NT2/D1 (cell line): ENCODE measurements around the gene AMTN.
"Not testable (repeated sequence)": the region's sequence is repeated elsewhere in the genome, so short reads cannot be mapped to it uniquely, and the experiment has no call there.

ENCODE experiments used
- DNase-seq: peaks from one replicate; pipeline ENCODE4 v3.0.0-alpha.2; 2011; ENCODE audit warnings: low read depth, low spot score
- H3K27me3 ChIP-seq: 2 replicates; pipeline ENCODE4 v1.6.0; 2011; ENCODE audit warnings: mild to moderate bottlenecking; ENCODE audit not compliant: insufficient read length, insufficient read depth
- H3K36me3 ChIP-seq: 2 replicates; pipeline ENCODE4 v1.6.1; 2011; ENCODE audit warnings: mild to moderate bottlenecking, low read length, mixed read lengths; ENCODE audit not compliant: insufficient read depth, insufficient read length
- H3K4me1 ChIP-seq: 2 replicates; pipeline ENCODE4 v1.5.1; 2011; ENCODE audit not compliant: insufficient read depth, insufficient read length
- H3K4me3 ChIP-seq: 2 replicates; pipeline ENCODE4 v1.5.1; 2011; ENCODE audit warnings: low read depth; ENCODE audit not compliant: insufficient read length
- H3K9ac ChIP-seq: 2 replicates; pipeline ENCODE4 v1.6.0; 2011; ENCODE audit warnings: low read depth; ENCODE audit not compliant: insufficient read length
- H3K9me3 ChIP-seq: 2 replicates; pipeline ENCODE4 v1.5.1; 2011; ENCODE audit warnings: mild to moderate bottlenecking, low read length; ENCODE audit not compliant: insufficient read depth
- SUZ12 ChIP-seq: IDR thresholded peaks from 2 replicates; pipeline ENCODE4 v1.6.1; 2011; ENCODE audit not compliant: insufficient read length, insufficient read depth; ENCODE audit errors: extremely low read depth
- YY1 ChIP-seq: IDR thresholded peaks from 2 replicates; pipeline ENCODE4 v1.6.1; 2011; ENCODE audit not compliant: insufficient read length, insufficient read depth
- ZNF274 ChIP-seq: IDR thresholded peaks from 2 replicates; pipeline ENCODE4 v1.6.1; 2011; ENCODE audit warnings: mild to moderate bottlenecking, low read depth, low read length

AMTN gene

DNA sequence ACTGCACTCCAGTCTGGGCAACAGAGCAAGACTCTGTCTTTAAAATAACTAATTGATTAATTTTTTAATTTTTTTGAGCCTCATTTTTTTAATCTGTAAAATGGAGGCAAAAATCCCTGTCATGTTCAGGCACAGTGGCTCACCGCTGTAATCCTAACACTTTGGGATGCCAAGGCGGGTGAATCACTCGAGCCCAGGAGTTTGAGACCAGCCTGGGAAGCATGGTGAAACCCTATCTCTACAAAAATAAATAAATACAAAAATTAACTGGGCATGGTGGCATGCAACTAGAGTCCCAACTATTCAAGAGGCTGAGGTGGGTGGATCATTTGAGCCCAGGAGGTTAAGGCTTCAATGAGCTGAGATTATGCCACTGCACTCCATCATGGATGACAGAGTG lies 15.4 kb downstream of the AMTN start:
- Histone ChIP-seq H3K27me3 (no peaks in the 10 kb centered on the region), H3K9me3 (no peaks in the 10 kb centered on the region)
- DNase-seq: no peak

DNA sequence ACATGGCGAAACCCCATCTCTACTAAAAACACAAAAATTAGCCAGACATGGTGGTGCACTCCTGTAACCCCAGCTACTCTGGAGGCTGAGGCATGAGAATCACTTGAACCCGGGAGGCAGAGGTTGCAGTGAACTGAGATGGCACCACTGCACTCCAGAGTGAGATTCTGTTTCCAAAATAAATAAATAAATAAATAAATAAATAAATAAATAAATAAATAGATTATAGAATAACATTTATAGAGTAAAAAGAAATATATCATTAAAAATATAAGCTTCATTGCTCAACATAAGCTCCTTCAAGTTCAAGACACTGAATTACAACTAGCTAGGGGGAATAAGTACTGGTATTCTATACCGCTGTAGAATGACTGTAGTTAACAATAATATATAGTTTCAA lies 16.5 kb downstream of the AMTN start:
- H3K4me1 ChIP-seq, H3K27me3 ChIP-seq, H3K9me3 ChIP-seq, DNase-seq, H3K9ac ChIP-seq, H3K4me3 ChIP-seq, H3K36me3 ChIP-seq: not testable (repeated sequence)

More for the DNA sequence above, 15.4 kb downstream of the AMTN start:
- TF ChIP-seq SUZ12 (no peak), ZNF274 (no peak), YY1 (no peak)
- Histone ChIP-seq H3K36me3 (no peaks in the 10 kb centered on the region), H3K9ac (no peak overlapping the region), H3K4me1 (no peaks in the 10 kb centered on the region), H3K4me3 (no peak overlapping the region)

DNA sequence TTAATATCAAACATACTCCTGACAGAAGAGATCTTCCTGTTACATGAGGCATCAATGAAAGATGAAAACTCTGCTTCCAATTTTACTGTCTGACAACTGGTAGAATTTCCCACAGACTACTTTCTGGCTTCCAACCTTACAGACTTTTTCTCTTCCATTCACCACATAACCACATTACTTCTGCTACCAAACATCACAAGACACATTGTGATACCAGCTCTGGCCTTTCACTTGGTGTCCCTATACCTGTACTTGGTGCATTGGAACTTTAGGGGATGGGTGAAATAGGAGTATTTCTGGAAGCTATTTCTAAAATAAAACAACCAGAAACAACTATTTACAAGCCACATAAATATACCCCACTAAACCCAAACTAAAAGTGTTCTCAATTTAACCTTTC lies 20.5 kb downstream of the AMTN start:
- Histone ChIP-seq H3K4me3 (no peak overlapping the region), H3K4me1 (no peaks in the 10 kb centered on the region), H3K9me3 (no peaks in the 10 kb centered on the region), H3K27me3 (no peaks in the 10 kb centered on the region), H3K36me3 (no peaks in the 10 kb centered on the region), H3K9ac (no peak overlapping the region)
- TF ChIP-seq YY1: no peak
- TF ChIP-seq SUZ12: no peak
- no peak for TF ChIP-seq ZNF274
- DNase-seq: no peak

DNA sequence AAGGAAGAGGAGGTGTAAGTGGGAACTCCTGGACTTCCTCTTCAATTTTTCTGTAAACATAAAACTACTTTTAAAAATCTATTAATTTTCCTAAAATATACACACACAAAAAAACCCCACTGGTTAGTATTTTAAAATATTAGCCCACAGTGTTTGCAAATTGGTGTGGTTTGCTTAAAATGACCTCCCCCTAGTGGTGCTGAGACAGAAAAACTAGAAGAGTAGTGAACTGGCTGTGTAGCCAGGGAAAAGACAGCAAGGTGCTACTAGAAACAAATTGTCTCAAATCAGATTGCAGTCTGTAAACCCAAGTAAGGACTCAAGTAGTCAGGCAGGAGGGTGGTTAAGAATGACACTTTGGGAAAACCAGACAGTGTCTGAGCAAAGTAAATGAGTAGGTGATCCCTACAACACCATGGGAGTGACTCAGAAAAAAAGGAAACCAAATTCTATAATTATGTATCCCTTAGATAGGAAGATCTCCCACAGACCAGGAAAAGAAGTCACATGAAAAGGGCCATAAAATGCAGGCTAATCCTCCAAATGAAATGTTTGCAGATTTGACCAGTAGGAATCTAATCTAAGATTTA lies 26.0 kb downstream of the AMTN start:
- no peak for DNase-seq
- Histone ChIP-seq H3K27me3 (no peaks in the 10 kb centered on the region), H3K4me3 (no peak overlapping the region), H3K36me3 (no peaks in the 10 kb centered on the region), H3K4me1 (no peaks in the 10 kb centered on the region), H3K9ac (no peak overlapping the region), H3K9me3 (no peaks in the 10 kb centered on the region)
- TF ChIP-seq SUZ12 (no peak), ZNF274 (no peak), YY1 (no peak)

DNA sequence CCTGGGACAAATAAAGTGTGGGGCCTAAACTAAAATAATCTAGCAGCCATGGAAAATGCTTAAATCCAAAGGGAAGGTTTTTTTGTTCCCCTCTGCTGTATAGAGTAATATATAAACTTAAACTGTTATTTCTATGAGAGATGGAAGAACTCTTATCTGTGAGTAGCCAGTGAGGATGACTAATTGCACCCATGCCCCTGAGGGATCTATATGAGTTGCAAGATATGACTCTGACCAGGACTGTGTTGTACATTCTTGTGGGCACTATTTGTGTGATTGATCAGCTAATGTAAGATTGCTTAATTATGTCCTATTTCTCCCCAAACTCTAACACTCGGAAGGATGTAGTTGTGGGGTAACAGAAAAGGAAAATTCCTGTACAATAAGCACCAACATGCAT lies 38.5 kb downstream of the AMTN start:
- Histone ChIP-seq H3K4me3 (no peak overlapping the region), H3K27me3 (no peaks in the 10 kb centered on the region), H3K9ac (no peak overlapping the region), H3K36me3 (no peaks in the 10 kb centered on the region), H3K9me3 (no peaks in the 10 kb centered on the region), H3K4me1 (no peaks in the 10 kb centered on the region)
- no peak for TF ChIP-seq ZNF274
- TF ChIP-seq SUZ12: no peak
- no peak for TF ChIP-seq YY1
- DNase-seq: no peak

DNA sequence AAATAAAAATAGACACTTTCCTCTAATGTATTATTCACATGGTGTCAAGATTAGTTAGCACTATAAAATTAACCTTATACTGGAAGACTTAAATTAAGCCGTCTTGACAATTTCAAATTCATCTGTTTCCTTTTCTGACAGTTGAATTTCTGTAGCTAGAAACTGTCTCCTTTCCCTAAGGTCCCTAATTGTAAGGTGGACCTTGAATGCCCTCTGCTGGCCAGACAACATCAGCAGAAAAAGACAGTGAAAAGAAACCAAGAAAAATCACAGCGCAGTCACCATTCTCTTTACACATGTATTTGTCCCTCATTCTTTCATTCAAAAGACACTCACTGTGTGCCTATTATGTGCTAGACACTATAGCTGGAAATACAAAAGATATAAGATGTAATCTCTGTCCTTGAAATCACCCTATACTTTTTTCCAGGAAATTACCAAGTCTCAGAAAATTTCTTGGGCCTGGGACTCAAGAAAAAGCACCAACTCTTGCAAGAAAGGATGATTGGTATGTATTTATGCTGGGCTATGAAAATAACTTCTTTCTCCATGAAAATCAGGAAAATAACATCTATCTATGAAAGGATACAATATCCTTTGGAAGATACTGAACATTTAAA lies 41.0 kb downstream of the AMTN start:
- Histone ChIP-seq H3K4me1 (no peaks in the 10 kb centered on the region), H3K36me3 (no peaks in the 10 kb centered on the region), H3K9ac (no peak overlapping the region), H3K4me3 (no peak overlapping the region), H3K27me3 (no peaks in the 10 kb centered on the region), H3K9me3 (no peaks in the 10 kb centered on the region)
- DNase-seq: peak; percentile 20
- TF ChIP-seq YY1: no peak
- no peak for TF ChIP-seq ZNF274
- no peak for TF ChIP-seq SUZ12

DNA sequence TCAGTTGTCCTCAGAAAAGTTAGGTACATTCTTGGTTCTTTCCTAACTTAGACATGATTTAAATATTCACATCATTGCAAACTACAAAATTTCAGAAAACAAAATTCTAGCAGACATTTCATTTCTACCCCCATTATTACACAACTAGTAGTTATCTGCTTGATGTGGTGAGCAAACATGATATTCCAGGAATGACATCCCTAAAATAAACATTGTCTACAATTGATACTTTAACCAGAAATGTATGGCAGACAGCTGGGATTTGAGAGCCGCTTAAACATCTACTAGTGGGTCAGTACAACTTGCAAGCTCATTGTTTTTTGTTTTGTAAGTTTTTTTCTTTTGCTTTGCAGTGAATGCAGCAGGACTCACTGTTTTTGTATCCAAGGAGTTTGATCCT lies 41.6 kb downstream of the AMTN start:
- no peaks in the 10 kb centered on the region for H3K4me1 ChIP-seq
- no peak overlapping the region for H3K4me3 ChIP-seq
- no peaks in the 10 kb centered on the region for H3K9me3 ChIP-seq
- DNase-seq: no peak
- TF ChIP-seq YY1 (no peak), ZNF274 (no peak), SUZ12 (no peak)
- no peak overlapping the region for H3K9ac ChIP-seq
- no peaks in the 10 kb centered on the region for H3K36me3 ChIP-seq
- H3K27me3 ChIP-seq: no peaks in the 10 kb centered on the region
